Pancreas (tissue), 10 donors: ENCODE data around the gene SESN1. TPM values are rescaled to one million over a fixed set of nuclear protein-coding genes. Genes with fewer than 3 reads are reported as not detected.

Experiments
- ATAC-seq, 4 donors: fragments of 200-7000 bp; cut with Tn5 transposase; one replicate each; pipeline versions ENCODE4 v1.8.0 to v1.9.1; 2020; ENCODE audit warnings: mild to moderate bottlenecking in 4 of 4, moderate library complexity in 4 of 4
- DNase-seq, 6 donors: peaks; one replicate each; pipeline ENCODE4 v3.0.0-alpha.2; 2020
- FAIRE-seq: peaks from 2 replicates; lab custom pipeline; 2012; peaks lifted over from hg19 to GRCh38; lab: Jason Lieb, UNC
- H3K27ac ChIP-seq, 4 donors: fragments of 200-600 bp; sonication (generic); 1 replicate in 3 of 4; 2 replicates in 1 of 4; pipeline versions ENCODE4 v1.5.0 to v1.8.0; 2020
- H3K27me3 ChIP-seq, 4 donors: fragments of 200-600 bp; one replicate each; pipeline ENCODE4 v1.8.0; 2021
- H3K36me3 ChIP-seq, 3 donors: fragments of 200-600 bp; sonication (generic) in 1 of 3; one replicate each; pipeline versions ENCODE4 v1.5.0 to v1.8.0; 2020 to 2021
- H3K4me1 ChIP-seq, 3 donors: fragments of 200-600 bp; one replicate each; pipeline ENCODE4 v1.8.0; 2021
- H3K4me3 ChIP-seq, 4 donors: fragments of 200-600 bp; sonication (generic) in 2 of 4; one replicate each; pipeline versions ENCODE4 v1.5.0 to v1.8.0; 2020 to 2021
- H3K9me3 ChIP-seq, 4 donors: fragments of 200-600 bp; one replicate each; pipeline ENCODE4 v1.8.0; 2021
- WGBS, 2 donors: extraction: QIAGEN DNeasy Blood & Tissue Kit; methylation state at CpG; one replicate each; pipeline ENCODE4 v1.1.7; 2013; 5-methylcytosine and 5-hydroxymethylcytosine counted together
- intact Hi-C, 3 donors: fragments of 100-400 bp; cut with DNase I; formaldehyde crosslinking; loops; one replicate each; pipeline versions ENCODE4 v1.11.1 to v1.14.2; 2022
- polyA plus RNA-seq, 2 donors: library from polyadenylated mRNA; stranded (reverse); fragments of 200-250 nt; gene quantifications; one replicate each; pipeline ENCODE4 v1.2.3, GENCODE V29; 2013
- total RNA-seq, 6 donors: library from RNA; stranded (reverse); fragmentation: NEBNext Ultra II Directional in 4 of 6; extraction: Animal tissue kit (Norgen Biotek cat#: 25700) in 4 of 6; gene quantifications; one replicate each; pipeline versions ENCODE4 v1.2.1 to v1.2.4, GENCODE V29; 2021 to 2023
- TF ChIP-seq, protein P1 (sequence below), 4 donors: fragments of 200-600 bp; sonication (generic) in 3 of 4; IDR thresholded peaks; one replicate each; pipeline versions ENCODE4 v1.5.0 to v1.8.0; 2021; ENCODE audit warnings: antibody characterized with exemption in 4 of 4
- donor health status: healthy with polysubstance abuse.
- donor health status: DM: no; HTN: no; CAD: no; lungs with moderate emphysema.
- donor health status: DM: no; HTN: no; CAD: no.
- donor health status: control.
- donor health status: control.
- donor health status: Bipolar disorder and iron deficiency.
- donor health status: DM: yes; HTN: yes; CAD: no.
- donor health status: DM: no; HTN: no; CAD: no.
- donor health status: DM: no; HTN: no; CAD: no.
- donor health status: DM: yes; HTN: yes; CAD: no.

The SESN1 gene
- total and polyA plus RNA-seq, 8 donors, result 8.5 to 22.4 (median 16.8) TPM

DNA sequence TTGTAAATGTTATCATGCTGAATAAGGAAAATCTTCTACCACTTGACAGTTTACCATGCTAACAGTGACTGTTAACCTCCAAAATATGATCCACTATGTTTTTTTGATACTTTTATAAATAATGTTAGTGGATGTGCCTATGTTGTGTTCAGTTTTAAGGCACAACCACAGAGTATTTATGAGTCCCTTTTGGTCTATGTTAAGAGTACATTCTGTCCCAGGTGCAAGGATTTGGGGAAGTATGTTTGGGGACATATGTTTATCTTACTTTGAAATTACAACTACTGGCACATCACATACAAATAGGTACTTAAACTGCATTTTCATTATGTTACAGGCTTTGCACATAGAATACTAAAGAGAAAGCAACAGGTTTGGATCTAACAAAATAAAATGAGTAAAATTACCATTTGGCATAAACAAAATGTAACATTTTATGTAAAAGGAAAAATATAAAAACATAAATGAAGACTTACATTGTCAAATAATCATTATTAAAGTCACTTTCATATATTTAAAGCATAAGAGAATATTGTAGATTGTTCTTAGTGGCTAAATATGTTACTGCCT lies 71.2 kb downstream of the SESN1 start:
- ATAC-seq, result no peak

DNA sequence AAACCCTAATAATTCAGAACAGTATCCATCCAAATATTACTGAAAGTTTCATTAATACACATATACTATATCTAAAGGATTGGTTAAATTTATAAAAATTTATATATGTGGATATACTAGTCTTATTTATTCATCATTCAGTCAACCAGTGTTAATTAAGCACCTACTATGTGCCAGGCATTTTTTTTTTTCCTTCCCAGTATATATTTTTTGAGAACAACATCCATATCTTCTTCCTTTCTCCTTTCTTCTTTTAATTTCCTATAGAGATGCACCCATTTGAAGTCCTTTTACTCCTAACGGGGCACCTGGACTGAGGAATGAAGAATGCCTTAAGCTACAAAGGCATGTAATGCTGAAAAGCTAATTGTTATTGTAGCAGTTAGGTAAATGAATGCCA lies 72.8 kb downstream of the SESN1 start:
- TF ChIP-seq, protein P1, sequence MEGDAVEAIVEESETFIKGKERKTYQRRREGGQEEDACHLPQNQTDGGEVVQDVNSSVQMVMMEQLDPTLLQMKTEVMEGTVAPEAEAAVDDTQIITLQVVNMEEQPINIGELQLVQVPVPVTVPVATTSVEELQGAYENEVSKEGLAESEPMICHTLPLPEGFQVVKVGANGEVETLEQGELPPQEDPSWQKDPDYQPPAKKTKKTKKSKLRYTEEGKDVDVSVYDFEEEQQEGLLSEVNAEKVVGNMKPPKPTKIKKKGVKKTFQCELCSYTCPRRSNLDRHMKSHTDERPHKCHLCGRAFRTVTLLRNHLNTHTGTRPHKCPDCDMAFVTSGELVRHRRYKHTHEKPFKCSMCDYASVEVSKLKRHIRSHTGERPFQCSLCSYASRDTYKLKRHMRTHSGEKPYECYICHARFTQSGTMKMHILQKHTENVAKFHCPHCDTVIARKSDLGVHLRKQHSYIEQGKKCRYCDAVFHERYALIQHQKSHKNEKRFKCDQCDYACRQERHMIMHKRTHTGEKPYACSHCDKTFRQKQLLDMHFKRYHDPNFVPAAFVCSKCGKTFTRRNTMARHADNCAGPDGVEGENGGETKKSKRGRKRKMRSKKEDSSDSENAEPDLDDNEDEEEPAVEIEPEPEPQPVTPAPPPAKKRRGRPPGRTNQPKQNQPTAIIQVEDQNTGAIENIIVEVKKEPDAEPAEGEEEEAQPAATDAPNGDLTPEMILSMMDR (IDR thresholded peaks at IDR 0.05), result no peak
- no peaks in the 10 kb centered on the region for H3K9me3 ChIP-seq
- 93 to 95% methylated on average over 1 of the region's 1 CpG for WGBS, 2 donors
- no peak overlapping the region for H3K4me3 ChIP-seq
- no peaks in the 10 kb centered on the region for H3K4me1 ChIP-seq
- FAIRE-seq (no peak), ATAC-seq (no peak), DNase-seq (no peak)
- intact Hi-C loops, result no loop called here
- H3K36me3 ChIP-seq, result no peaks in the 10 kb centered on the region
- H3K27me3 ChIP-seq, result no peaks in the 10 kb centered on the region
- H3K27ac ChIP-seq, result no peak overlapping the region

More for the DNA sequence above, 71.2 kb downstream of the SESN1 start:
- no peak overlapping the region for H3K4me3 ChIP-seq
- no peaks in the 10 kb centered on the region for H3K4me1 ChIP-seq
- FAIRE-seq (no peak), DNase-seq (no peak)
- intact Hi-C loops, result no loop called here
- no peaks in the 10 kb centered on the region for H3K27me3 ChIP-seq
- TF ChIP-seq, protein P1 (IDR thresholded peaks at IDR 0.05), result no peak
- no peak overlapping the region for H3K27ac ChIP-seq
- H3K9me3 ChIP-seq, result no peaks in the 10 kb centered on the region
- H3K36me3 ChIP-seq, result no peaks in the 10 kb centered on the region

DNA sequence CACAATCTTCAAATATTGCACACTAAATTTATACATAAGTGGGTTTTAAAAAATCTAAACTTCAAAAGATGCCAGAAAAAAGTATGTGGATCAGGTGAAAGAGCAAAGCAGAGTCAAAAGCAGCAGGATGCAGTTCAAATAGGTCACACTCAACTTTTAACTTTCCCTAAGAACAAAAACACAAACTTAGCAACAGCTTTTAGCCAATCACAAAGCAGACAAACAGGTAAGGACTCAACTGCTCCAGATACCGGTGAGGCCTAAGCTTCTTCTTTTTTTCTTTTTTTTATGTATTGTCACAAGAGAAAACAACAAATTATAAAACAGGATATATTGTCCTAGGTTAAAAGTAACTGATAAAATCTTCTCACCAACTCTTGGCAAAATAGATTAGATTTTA lies 74.7 kb downstream of the SESN1 start:
- Histone ChIP-seq H3K9me3 (no peaks in the 10 kb centered on the region), H3K27me3 (no peaks in the 10 kb centered on the region), H3K4me1 (no peaks in the 10 kb centered on the region), H3K4me3 (no peak overlapping the region), H3K27ac (no peak overlapping the region), H3K36me3 (no peaks in the 10 kb centered on the region)
- no peak for ATAC-seq
- DNase-seq, result no peak
- FAIRE-seq, result no peak
- TF ChIP-seq, protein P1 (IDR thresholded peaks at IDR 0.05), result no peak
- intact Hi-C loops, result no loop called here
- 38 to 41% methylated on average over 1 of the region's 1 CpG for WGBS, 2 donors

DNA sequence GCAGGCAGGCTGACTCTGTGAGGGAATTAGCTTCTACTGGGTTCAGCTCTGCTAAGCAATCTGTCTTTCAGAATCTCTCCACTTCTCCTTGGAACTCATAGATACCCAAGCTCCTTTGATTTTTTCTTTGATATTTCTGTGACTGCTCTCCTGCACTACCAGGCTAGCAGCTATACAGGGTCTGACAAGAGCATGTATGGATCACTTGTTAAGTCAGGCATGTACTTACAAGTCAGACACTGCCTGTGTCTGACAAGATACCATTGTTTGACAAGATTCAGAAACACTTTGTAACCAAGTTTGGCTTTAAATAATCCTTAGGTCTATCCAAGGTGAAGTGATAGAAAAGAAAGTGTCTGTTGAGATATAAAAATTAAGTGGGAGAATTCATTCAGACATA lies 79.5 kb downstream of the SESN1 start:
- no peak overlapping the region for H3K27ac ChIP-seq

DNA sequence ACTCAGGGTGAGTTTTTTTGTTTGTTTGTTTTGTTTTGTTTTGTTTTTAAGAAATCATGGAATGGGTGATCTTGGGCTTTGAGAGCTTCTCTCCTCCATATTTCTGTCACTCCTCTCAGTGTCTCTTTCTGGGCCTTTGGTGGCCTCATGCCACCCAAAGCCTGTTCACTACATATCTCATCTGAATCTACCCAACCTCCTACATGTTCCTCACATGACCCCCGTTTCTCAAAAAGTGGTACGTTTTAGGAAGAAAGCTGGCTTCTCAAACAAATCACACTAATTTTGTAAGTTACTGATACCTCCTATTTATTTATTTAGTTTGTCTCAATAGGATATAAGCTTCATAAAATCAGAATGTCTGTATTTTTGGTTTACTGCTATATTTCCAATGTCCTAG lies 80.0 kb downstream of the SESN1 start:
- DNase-seq (no peak), ATAC-seq (no peak), FAIRE-seq (no peak)
- 56 to 75% methylated on average over 2 of the region's 2 CpGs for WGBS, 2 donors
- Histone ChIP-seq H3K4me1 (peaks cover 0 to 11% (median 9%) of the 10 kb centered on the region in 3 donors), H3K9me3 (no peaks in the 10 kb centered on the region), H3K36me3 (no peaks in the 10 kb centered on the region), H3K27me3 (no peaks in the 10 kb centered on the region), H3K4me3 (no peak overlapping the region), H3K27ac (peak overlapping the region in 1 of 4 donors; percentile 48)
- TF ChIP-seq, protein P1 (IDR thresholded peaks at IDR 0.05), result no peak
- intact Hi-C loops, result no loop called here

More for the DNA sequence above, 79.5 kb downstream of the SESN1 start:
- H3K9me3 ChIP-seq, result no peaks in the 10 kb centered on the region
- H3K4me3 ChIP-seq, result no peak overlapping the region
- intact Hi-C loops, result no loop called here
- no peaks in the 10 kb centered on the region for H3K27me3 ChIP-seq
- no peaks in the 10 kb centered on the region for H3K36me3 ChIP-seq
- no peak for DNase-seq
- TF ChIP-seq, protein P1 (IDR thresholded peaks at IDR 0.05), result no peak
- FAIRE-seq, result no peak
- peaks cover 0 to 11% (median 9%) of the 10 kb centered on the region in 3 donors for H3K4me1 ChIP-seq
- no peak for ATAC-seq
